Sigmoid colon (tissue), 7 donors: ENCODE measurements around the gene PRRT3. TPM values are rescaled to one million over a fixed set of nuclear protein-coding genes. Genes with fewer than 3 reads are reported as not detected.

Experiments
- DNase-seq: peaks from one replicate; pipeline ENCODE4 v3.0.0-alpha.2; 2019
- H3K27ac ChIP-seq, 4 donors: fragments of 200-600 bp; sonication (generic); one replicate each; pipeline ENCODE4 v1.5.1; 2016 to 2019; ENCODE audit warnings: mild to moderate bottlenecking in 1 of 4
- H3K27me3 ChIP-seq, 3 donors: fragments of 200-600 bp; sonication (generic); one replicate each; pipeline ENCODE4 v1.5.1; 2019; ENCODE audit warnings: mild to moderate bottlenecking in 1 of 3
- H3K36me3 ChIP-seq, 4 donors: fragments of 200-600 bp; sonication (generic); one replicate each; pipeline ENCODE4 v1.5.1; 2016 to 2019
- H3K4me1 ChIP-seq, 4 donors: fragments of 200-600 bp; sonication (generic); one replicate each; pipeline ENCODE4 v1.5.1; 2017 to 2019
- H3K4me3 ChIP-seq, 4 donors: fragments of 200-600 bp; sonication (generic); one replicate each; pipeline ENCODE4 v1.5.1; 2017 to 2019; ENCODE audit warnings: mild to moderate bottlenecking in 2 of 4, moderate library complexity in 1 of 4
- H3K9me3 ChIP-seq, 4 donors: fragments of 200-600 bp in 3 of 4; sonication (generic) in 3 of 4; one replicate each; pipeline versions ENCODE4 v1.5.1 to v1.6.1; 2013 to 2019
- EP300 ChIP-seq, 4 donors: sonication (generic); formaldehyde crosslinking; IDR thresholded peaks; one replicate each; pipeline ENCODE4 v1.6.1; 2017; ENCODE audit warnings: antibody characterized with exemption in 4 of 4
- POLR2A ChIP-seq, 2 donors: fragments of 450-650 bp; IDR thresholded peaks; one replicate each; pipeline ENCODE4 v1.6.1; 2016; ENCODE audit warnings: antibody characterized with exemption in 2 of 2, mild to moderate bottlenecking in 2 of 2, moderate library complexity in 2 of 2
- POLR2AphosphoS5 ChIP-seq, 4 donors: sonication (generic); formaldehyde crosslinking; IDR thresholded peaks; one replicate each; pipeline ENCODE4 v1.6.1; 2017; ENCODE audit warnings: antibody characterized with exemption in 4 of 4
- WGBS, 2 donors: extraction: QIAGEN DNeasy Blood & Tissue Kit; methylation state at CpG; one replicate each; pipeline ENCODE4 v1.1.7; 2013; 5-methylcytosine and 5-hydroxymethylcytosine counted together
- intact Hi-C: fragments of 100-400 bp; cut with DNase I; formaldehyde crosslinking; loops from one replicate; pipeline ENCODE4 v1.15.1; 2023
- polyA plus RNA-seq, 3 donors: library from polyadenylated mRNA; stranded (reverse); fragments of 200-250 nt; gene quantifications; one replicate each; pipeline ENCODE4 v1.2.3, GENCODE V29; 2013
- total RNA-seq, 4 donors: library from RNA; depleted of rRNA; stranded (reverse); fragments of >200 nt; gene quantifications; one replicate each; pipeline ENCODE4 v1.1.0, GENCODE V29; 2016
- TF ChIP-seq, protein P1 (sequence below), 4 experiments: fragments of 450-650 bp in 3 of 4; fragments of 200-600 bp in 1 of 4; IDR thresholded peaks; one replicate each; pipeline ENCODE4 v1.5.1; 2016 to 2019; ENCODE audit warnings: antibody characterized with exemption in 4 of 4, mild to moderate bottlenecking in 3 of 4, moderate library complexity in 2 of 4
- donor health status: healthy with polysubstance abuse.
- donor health status: Bipolar disorder and iron deficiency.
- donor health status: healthy.

The PRRT3 gene
- total and polyA plus RNA-seq, 7 donors, result 0.46 to 2.6 (median 1.5) TPM

GRCh38 chr3:9917820-9918219, 34.4 kb downstream of the PRRT3 start:
- peak overlapping the region in 3 of 4 donors; percentile 65 to 83 (median 72) for H3K4me3 ChIP-seq
- peaks cover 0 to 28% (median 5%) of the 10 kb centered on the region in 4 donors for H3K36me3 ChIP-seq
- DNase-seq, result no peak
- intact Hi-C loops, result loop anchor here (2.0 kb wide), 2 partner anchors 15 to 29 kb away; partner anchors contain the start of gene CRELD1
- no peaks in the 10 kb centered on the region for H3K9me3 ChIP-seq
- H3K4me1 ChIP-seq, result peaks cover 0 to 56% (median 47%) of the 10 kb centered on the region in 4 donors
- H3K27me3 ChIP-seq, result no peaks in the 10 kb centered on the region
- peak overlapping the region; percentile 83 to 98 (median 96) for H3K27ac ChIP-seq
- TF ChIP-seq POLR2AphosphoS5 (IDR thresholded peaks at IDR 0.05) (no peak), POLR2A (IDR thresholded peaks at IDR 0.05) (no peak), EP300 (IDR thresholded peaks at IDR 0.05) (no peak)
- TF ChIP-seq, protein P1, sequence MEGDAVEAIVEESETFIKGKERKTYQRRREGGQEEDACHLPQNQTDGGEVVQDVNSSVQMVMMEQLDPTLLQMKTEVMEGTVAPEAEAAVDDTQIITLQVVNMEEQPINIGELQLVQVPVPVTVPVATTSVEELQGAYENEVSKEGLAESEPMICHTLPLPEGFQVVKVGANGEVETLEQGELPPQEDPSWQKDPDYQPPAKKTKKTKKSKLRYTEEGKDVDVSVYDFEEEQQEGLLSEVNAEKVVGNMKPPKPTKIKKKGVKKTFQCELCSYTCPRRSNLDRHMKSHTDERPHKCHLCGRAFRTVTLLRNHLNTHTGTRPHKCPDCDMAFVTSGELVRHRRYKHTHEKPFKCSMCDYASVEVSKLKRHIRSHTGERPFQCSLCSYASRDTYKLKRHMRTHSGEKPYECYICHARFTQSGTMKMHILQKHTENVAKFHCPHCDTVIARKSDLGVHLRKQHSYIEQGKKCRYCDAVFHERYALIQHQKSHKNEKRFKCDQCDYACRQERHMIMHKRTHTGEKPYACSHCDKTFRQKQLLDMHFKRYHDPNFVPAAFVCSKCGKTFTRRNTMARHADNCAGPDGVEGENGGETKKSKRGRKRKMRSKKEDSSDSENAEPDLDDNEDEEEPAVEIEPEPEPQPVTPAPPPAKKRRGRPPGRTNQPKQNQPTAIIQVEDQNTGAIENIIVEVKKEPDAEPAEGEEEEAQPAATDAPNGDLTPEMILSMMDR (IDR thresholded peaks at IDR 0.05), result no peak
- 70 to 79% methylated on average over 10 of the region's 10 CpGs for WGBS, 2 donors

DNA sequence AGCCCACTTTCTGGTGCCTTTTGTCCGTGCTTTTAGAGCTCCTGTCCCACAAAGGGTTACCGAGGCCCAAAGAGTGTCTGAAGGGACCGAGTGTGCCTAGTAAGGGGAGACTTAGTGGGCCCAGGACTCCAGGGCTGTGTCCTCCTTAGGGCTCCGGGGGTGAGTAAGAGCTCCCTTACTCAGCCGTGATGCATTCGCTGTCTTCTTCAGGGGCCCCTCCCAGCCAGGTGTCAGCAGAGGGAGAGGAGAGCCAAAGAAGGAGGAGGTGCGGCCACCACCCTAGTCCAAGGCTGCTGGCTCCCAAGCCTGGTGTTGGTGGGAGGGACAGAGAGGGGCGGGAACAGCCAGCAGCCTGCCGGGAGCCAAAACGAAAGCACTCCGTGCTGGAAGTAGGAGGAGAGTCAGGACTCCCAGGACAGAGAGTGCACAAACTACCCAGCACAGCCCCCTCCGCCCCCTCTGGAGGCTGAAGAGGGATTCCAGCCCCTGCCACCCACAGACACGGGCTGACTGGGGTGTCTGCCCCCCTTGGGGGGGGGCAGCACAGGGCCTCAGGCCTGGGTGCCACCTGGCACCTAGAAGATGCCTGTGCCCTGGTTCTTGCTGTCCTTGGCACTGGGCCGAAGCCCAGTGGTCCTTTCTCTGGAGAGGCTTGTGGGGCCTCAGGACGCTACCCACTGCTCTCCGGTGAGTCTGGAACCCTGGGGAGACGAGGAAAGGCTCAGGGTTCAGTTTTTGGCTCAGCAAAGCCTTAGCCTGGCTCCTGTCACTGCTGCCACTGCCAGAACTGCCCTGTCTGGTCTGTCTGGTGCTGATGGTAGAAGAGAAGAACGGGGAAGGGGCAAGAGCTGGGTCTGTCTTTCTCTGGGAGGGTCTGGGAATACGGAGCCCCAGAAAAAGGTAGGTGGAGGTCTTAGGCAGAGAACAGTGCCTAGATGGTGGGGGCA, 35.2 kb downstream of the PRRT3 start, which contains the start of gene IL17RC:
Gene IL17RC, plus strand, starts transcription at position 365 of the 947 bp plus-strand sequence. Its CDS starts 218 bp downstream, at position 583.
- peak within 1 kb of the TSS; percentile 83 to 98 (median 96) for H3K27ac ChIP-seq
- no peak for TF ChIP-seq EP300 (IDR thresholded peaks at IDR 0.05)
- TF ChIP-seq POLR2AphosphoS5 (IDR thresholded peaks at IDR 0.05), result peak; percentile 83 to 94 (median 86)
- TF ChIP-seq, protein P1 (IDR thresholded peaks at IDR 0.05), result no peak
- peak; percentile 73 to 75 for TF ChIP-seq POLR2A (IDR thresholded peaks at IDR 0.05)
- no peaks in the 10 kb centered on the region for H3K9me3 ChIP-seq
- 7 to 22% methylated on average over 19 of the region's 19 CpGs for WGBS, 2 donors
- intact Hi-C loops, result loop anchor here (2.0 kb wide), 2 partner anchors 16 to 30 kb away; partner anchors contain the start of gene CRELD1
- DNase-seq, result peak; percentile 98
- peak within 1 kb of the TSS; percentile 47 to 83 (median 68) for H3K4me3 ChIP-seq
- peaks cover 0 to 21% (median 5%) of the 10 kb centered on the region in 4 donors for H3K36me3 ChIP-seq
- H3K27me3 ChIP-seq, result no peaks in the 10 kb centered on the region
- peaks cover 0 to 56% (median 47%) of the 10 kb centered on the region in 4 donors for H3K4me1 ChIP-seq

- no peaks in the 10 kb centered on the region for H3K27me3 ChIP-seq
- DNase-seq, result peak; percentile 74
- peaks cover 0 to 17% (median 5%) of the 10 kb centered on the region in 4 donors for H3K36me3 ChIP-seq
- peak overlapping the region; percentile 83 to 98 (median 96) for H3K27ac ChIP-seq
- intact Hi-C loops, result loop anchor here (2.0 kb wide), 2 partner anchors 16 to 30 kb away; partner anchors contain the start of gene CRELD1
- no peaks in the 10 kb centered on the region for H3K9me3 ChIP-seq
- 40 to 62% methylated on average over 7 of the region's 7 CpGs for WGBS, 2 donors
- H3K4me1 ChIP-seq, result peaks cover 0 to 56% (median 47%) of the 10 kb centered on the region in 4 donors
- TF ChIP-seq POLR2A (IDR thresholded peaks at IDR 0.05) (no peak), POLR2AphosphoS5 (IDR thresholded peaks at IDR 0.05) (no peak), EP300 (IDR thresholded peaks at IDR 0.05) (no peak)
- TF ChIP-seq, protein P1 (IDR thresholded peaks at IDR 0.05), result no peak
- H3K4me3 ChIP-seq, result peak overlapping the region; percentile 47 to 83 (median 68)
Measured at GRCh38 chr3:9916346-9916733, 35.9 kb downstream of the PRRT3 start.

DNA sequence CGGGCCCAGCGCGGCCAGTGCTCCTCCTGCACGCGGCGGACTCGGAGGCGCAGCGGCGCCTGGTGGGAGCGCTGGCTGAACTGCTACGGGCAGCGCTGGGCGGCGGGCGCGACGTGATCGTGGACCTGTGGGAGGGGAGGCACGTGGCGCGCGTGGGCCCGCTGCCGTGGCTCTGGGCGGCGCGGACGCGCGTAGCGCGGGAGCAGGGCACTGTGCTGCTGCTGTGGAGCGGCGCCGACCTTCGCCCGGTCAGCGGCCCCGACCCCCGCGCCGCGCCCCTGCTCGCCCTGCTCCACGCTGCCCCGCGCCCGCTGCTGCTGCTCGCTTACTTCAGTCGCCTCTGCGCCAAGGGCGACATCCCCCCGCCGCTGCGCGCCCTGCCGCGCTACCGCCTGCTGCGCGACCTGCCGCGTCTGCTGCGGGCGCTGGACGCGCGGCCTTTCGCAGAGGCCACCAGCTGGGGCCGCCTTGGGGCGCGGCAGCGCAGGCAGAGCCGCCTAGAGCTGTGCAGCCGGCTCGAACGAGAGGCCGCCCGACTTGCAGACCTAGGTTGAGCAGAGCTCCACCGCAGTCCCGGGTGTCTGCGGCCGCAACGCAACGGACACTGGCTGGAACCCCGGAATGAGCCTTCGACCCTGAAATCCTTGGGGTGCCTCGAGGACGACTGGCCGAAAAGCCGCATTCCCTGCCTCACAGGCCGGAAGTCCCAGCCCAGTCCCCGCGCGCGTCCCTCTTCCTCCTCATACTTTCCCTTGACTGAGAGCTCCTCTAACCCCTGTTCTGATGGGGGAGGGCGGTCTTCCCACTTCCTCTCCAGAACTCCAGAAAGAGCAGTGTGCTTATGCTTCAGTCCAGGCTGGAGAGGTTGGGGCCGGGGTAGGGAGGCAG, 36.7 kb downstream of the PRRT3 start:
- DNase-seq, result peak; percentile 91
- H3K4me1 ChIP-seq, result peaks cover 0 to 56% (median 47%) of the 10 kb centered on the region in 4 donors
- WGBS, 2 donors, result 1% methylated on average over 99 of the region's 99 CpGs
- peaks cover 0 to 9% (median 2%) of the 10 kb centered on the region in 4 donors for H3K36me3 ChIP-seq
- H3K27me3 ChIP-seq, result no peaks in the 10 kb centered on the region
- peak overlapping the region; percentile 83 to 98 (median 96) for H3K27ac ChIP-seq
- no peaks in the 10 kb centered on the region for H3K9me3 ChIP-seq
- peak; percentile 18 to 41 for TF ChIP-seq POLR2A (IDR thresholded peaks at IDR 0.05)
- TF ChIP-seq, protein P1 (IDR thresholded peaks at IDR 0.05), result peak in 3 of 4 experiments; percentile 47 to 61 (median 52)
- TF ChIP-seq POLR2AphosphoS5 (IDR thresholded peaks at IDR 0.05), result peak; percentile 54 to 70 (median 64)
- no peak for TF ChIP-seq EP300 (IDR thresholded peaks at IDR 0.05)
- H3K4me3 ChIP-seq, result peak overlapping the region; percentile 47 to 83 (median 68)
- intact Hi-C loops, result loop anchor here (2.0 kb wide), 5 partner anchors 17 to 71 kb away; partner anchors contain the start of genes CRELD1, JAGN1 and RPUSD3
